Smooth muscle cell (in vitro differentiated cells): ENCODE measurements around the gene KIFC1. TPM values are rescaled to one million over a fixed set of nuclear protein-coding genes. Genes with fewer than 3 reads are reported as not detected.

Experiments used
- DNase-seq: peaks from one replicate; lab custom pipeline; 2025; ENCODE audit not compliant: unreplicated experiment; lab: John Stamatoyannopoulos, UW
- H2AFZ ChIP-seq: fragments of 200-600 bp; sonication (generic); 2 replicates; pipeline ENCODE4 v1.6.0; 2016; ENCODE audit warnings: antibody characterized with exemption, low read depth, mild to moderate bottlenecking
- H3F3A ChIP-seq: fragments of 200-600 bp; sonication (generic); 2 replicates; pipeline ENCODE4 v1.6.0; 2017; ENCODE audit warnings: antibody characterized with exemption, low read depth
- H3K27ac ChIP-seq: fragments of 200-600 bp; sonication (generic); 2 replicates; pipeline ENCODE4 v1.5.1; 2016; ENCODE audit warnings: low read depth, mild to moderate bottlenecking
- H3K27me3 ChIP-seq: fragments of 200-600 bp; sonication (generic); 2 replicates; pipeline ENCODE4 v1.6.1; 2016; ENCODE audit warnings: low read depth, mild to moderate bottlenecking
- H3K36me3 ChIP-seq: fragments of 200-600 bp; sonication (generic); 2 replicates; pipeline ENCODE4 v1.5.1; 2016; ENCODE audit warnings: low read depth
- H3K4me1 ChIP-seq: fragments of 200-600 bp; sonication (generic); 2 replicates; pipeline ENCODE4 v1.5.1; 2016; ENCODE audit warnings: low read depth
- H3K4me2 ChIP-seq: fragments of 200-600 bp; sonication (generic); 2 replicates; pipeline ENCODE4 v1.6.0; 2016; ENCODE audit warnings: mild to moderate bottlenecking
- H3K4me3 ChIP-seq: fragments of 200-600 bp; sonication (generic); 2 replicates; pipeline ENCODE4 v1.5.1; 2016; ENCODE audit warnings: mild to moderate bottlenecking
- H3K79me2 ChIP-seq: fragments of 200-600 bp; sonication (generic); 2 replicates; pipeline ENCODE4 v1.6.0; 2016; ENCODE audit warnings: low read depth, mild to moderate bottlenecking
- H3K9ac ChIP-seq: fragments of 200-600 bp; sonication (generic); 2 replicates; pipeline ENCODE4 v1.6.0; 2016; ENCODE audit warnings: low read depth
- H3K9me3 ChIP-seq: fragments of 200-600 bp; sonication (generic); replicated peaks from 2 replicates; pipeline ENCODE4 v1.5.1; 2016; ENCODE audit warnings: low read depth
- H4K20me1 ChIP-seq: fragments of 200-600 bp; sonication (generic); 2 replicates; pipeline ENCODE4 v1.6.0; 2016; ENCODE audit warnings: low read depth
- WGBS: methylation state at CpG from one replicate; pipeline ENCODE4 v1.1.7; 2016; ENCODE audit warnings: low lambda C conversion rate; 5-methylcytosine and 5-hydroxymethylcytosine counted together
- polyA plus RNA-seq: library from polyadenylated mRNA; unstranded; fragments of >200 nt; fragmentation: Nextera tagmentation; extraction: Ambion mirVana; gene quantifications from 2 replicates; pipeline ENCODE4 v1.2.1, GENCODE V29; 2016
- total RNA-seq: library from RNA; depleted of rRNA; stranded (reverse); fragments of >200 nt; gene quantifications from 2 replicates; pipeline ENCODE4 v1.2.3, GENCODE V29; 2014
- TF ChIP-seq, protein P1 (sequence below): fragments of 200-600 bp; sonication (generic); IDR thresholded peaks from 2 replicates; pipeline ENCODE4 v1.5.1; 2017; ENCODE audit warnings: borderline replicate concordance, mild to moderate bottlenecking, antibody characterized with exemption; ENCODE audit not compliant: insufficient read depth, poor library complexity, severe bottlenecking

Gene KIFC1
- total and polyA plus RNA-seq, 2 experiments from 2014 or later, result 8.8 to 12.0 TPM

DNA sequence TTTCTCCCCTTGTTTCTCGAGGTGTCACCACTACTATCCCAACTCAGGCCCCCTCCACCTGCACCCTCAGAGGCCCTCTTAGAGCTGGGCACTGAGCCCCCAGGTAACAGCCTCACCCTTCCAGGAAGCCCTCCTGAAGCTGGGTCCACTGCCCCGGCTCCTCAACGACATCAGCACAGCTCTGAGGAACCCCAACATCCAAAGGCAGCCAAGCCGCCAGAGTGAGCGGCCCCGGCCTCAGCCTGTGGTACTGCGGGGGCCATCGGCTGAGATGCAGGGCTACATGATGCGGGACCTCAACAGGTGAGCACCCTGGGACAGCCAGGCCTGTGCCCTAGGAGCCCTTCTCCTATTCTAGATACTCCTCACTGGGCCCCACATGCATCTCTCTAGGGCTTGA is 49.8 kb downstream of the KIFC1 start:
- WGBS, result 98% methylated on average over 9 of the region's 9 CpGs
- Histone ChIP-seq H3K27ac (no peak overlapping the region), H3K9me3 (no peaks in the 10 kb centered on the region), H3K4me2 (no peak overlapping the region), H3K79me2 (no peaks in the 10 kb centered on the region), H3K27me3 (no peaks in the 10 kb centered on the region), H3K4me3 (no peak overlapping the region), H4K20me1 (no peaks in the 10 kb centered on the region), H2AFZ (no peak overlapping the region), H3K4me1 (no peaks in the 10 kb centered on the region), H3F3A (no peaks in the 10 kb centered on the region), H3K9ac (no peak overlapping the region), H3K36me3 (peaks cover 5% of the 10 kb centered on the region)
- no peak for DNase-seq
- TF ChIP-seq, protein P1, sequence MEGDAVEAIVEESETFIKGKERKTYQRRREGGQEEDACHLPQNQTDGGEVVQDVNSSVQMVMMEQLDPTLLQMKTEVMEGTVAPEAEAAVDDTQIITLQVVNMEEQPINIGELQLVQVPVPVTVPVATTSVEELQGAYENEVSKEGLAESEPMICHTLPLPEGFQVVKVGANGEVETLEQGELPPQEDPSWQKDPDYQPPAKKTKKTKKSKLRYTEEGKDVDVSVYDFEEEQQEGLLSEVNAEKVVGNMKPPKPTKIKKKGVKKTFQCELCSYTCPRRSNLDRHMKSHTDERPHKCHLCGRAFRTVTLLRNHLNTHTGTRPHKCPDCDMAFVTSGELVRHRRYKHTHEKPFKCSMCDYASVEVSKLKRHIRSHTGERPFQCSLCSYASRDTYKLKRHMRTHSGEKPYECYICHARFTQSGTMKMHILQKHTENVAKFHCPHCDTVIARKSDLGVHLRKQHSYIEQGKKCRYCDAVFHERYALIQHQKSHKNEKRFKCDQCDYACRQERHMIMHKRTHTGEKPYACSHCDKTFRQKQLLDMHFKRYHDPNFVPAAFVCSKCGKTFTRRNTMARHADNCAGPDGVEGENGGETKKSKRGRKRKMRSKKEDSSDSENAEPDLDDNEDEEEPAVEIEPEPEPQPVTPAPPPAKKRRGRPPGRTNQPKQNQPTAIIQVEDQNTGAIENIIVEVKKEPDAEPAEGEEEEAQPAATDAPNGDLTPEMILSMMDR, result no peak

DNA sequence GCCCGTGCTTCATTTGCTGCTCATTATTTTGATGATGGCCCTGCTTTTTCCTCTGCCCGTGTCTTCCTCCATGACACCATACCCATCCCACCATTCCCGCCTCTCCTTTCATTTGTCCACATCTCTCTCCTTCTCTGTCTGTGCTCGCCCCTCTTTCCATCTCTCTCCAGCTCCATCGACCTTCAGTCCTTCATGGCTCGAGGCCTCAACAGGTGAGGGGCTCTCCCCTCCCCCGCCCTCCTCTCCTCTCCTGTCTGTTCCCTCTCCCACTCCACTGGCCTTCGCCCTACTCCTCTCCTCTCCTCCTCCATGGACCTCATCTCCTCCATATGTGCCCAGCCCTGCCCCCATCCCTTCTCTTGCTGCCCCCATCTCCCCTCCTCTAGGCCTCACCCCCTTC is 50.7 kb downstream of the KIFC1 start:
- no peak overlapping the region for H3K4me3 ChIP-seq
- no peak overlapping the region for H3K4me2 ChIP-seq
- no peaks in the 10 kb centered on the region for H3F3A ChIP-seq
- no peaks in the 10 kb centered on the region for H3K9me3 ChIP-seq
- 95% methylated on average over 7 of the region's 8 CpGs for WGBS
- no peak overlapping the region for H3K27ac ChIP-seq
- H3K79me2 ChIP-seq, result no peaks in the 10 kb centered on the region
- H3K36me3 ChIP-seq, result no peaks in the 10 kb centered on the region
- TF ChIP-seq, protein P1, result no peak
- H3K27me3 ChIP-seq, result no peaks in the 10 kb centered on the region
- H4K20me1 ChIP-seq, result no peaks in the 10 kb centered on the region
- DNase-seq, result no peak
- no peak overlapping the region for H2AFZ ChIP-seq
- no peaks in the 10 kb centered on the region for H3K4me1 ChIP-seq
- H3K9ac ChIP-seq, result no peak overlapping the region

DNA sequence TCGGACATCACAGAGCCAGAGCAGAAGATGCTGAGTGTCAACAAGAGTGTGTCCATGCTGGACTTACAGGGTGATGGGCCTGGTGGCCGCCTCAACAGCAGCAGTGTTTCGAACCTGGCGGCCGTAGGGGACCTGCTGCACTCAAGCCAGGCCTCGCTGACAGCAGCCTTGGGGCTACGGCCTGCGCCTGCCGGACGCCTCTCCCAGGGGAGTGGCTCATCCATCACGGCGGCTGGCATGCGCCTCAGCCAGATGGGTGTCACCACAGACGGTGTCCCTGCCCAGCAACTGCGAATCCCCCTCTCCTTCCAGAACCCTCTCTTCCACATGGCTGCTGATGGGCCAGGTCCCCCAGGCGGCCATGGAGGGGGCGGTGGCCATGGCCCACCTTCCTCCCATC is 51.4 kb downstream of the KIFC1 start:
- Histone ChIP-seq H3K9me3 (no peaks in the 10 kb centered on the region), H3K4me3 (no peak overlapping the region), H3F3A (no peaks in the 10 kb centered on the region), H3K27ac (no peak overlapping the region), H3K9ac (no peak overlapping the region), H3K27me3 (no peaks in the 10 kb centered on the region), H3K79me2 (no peaks in the 10 kb centered on the region), H3K36me3 (no peaks in the 10 kb centered on the region), H3K4me2 (no peak overlapping the region), H2AFZ (no peak overlapping the region), H4K20me1 (no peaks in the 10 kb centered on the region), H3K4me1 (no peaks in the 10 kb centered on the region)
- DNase-seq, result no peak
- TF ChIP-seq, protein P1, result no peak
- WGBS, result 97% methylated on average over 15 of the region's 17 CpGs
